Medulla oblongata (tissue), 1 donor: ENCODE results near the gene DLGAP1.
"Not testable (repeated sequence)": the region's sequence is repeated elsewhere in the genome, so short reads cannot be mapped to it uniquely, and the experiment has no call there.

Source experiments
- DNase-seq: peaks from one replicate; pipeline ENCODE4 v3.0.0-alpha.2; 2015; ENCODE audit errors: extremely low spot score

The DLGAP1 gene

DNA sequence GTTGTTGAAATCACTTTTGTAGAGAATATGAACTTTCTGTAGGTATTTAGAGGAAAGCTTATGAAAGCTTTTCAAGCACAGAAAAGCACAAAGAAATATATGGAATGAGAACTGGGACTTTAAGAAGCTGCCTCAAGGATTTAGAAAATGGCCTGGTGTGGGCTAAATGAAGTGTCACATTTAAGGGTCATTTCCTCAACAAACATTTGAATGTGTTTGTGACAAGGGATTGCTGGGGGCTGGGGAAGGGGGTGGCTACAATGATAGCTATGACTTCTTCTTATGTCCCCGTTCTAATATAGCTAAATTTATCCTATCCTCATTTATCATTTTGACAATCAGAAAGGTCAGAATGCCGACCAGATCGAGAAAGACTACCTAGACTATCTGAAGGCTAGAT, 69.2 kb downstream of the DLGAP1 start:
- no peak for DNase-seq

DNA sequence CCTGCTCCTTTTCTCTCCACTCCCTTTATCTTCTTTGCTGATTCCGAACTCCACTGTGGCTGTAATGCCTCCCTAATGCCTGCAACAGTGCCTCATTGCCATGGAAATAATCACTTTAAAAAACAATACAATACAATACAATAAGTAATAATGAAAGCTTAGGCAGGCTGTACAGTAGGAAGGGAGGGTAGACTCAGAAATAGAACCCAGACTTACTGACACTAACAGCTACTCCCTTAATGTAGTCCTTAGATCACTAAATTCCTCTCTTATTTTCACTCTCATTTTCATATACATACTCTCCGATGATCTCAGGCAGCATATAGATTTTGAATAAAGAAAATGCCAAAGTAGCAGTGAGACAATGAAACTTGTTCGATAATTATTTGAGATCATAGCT, 70.2 kb downstream of the DLGAP1 start:
- DNase-seq, result no peak

DNA sequence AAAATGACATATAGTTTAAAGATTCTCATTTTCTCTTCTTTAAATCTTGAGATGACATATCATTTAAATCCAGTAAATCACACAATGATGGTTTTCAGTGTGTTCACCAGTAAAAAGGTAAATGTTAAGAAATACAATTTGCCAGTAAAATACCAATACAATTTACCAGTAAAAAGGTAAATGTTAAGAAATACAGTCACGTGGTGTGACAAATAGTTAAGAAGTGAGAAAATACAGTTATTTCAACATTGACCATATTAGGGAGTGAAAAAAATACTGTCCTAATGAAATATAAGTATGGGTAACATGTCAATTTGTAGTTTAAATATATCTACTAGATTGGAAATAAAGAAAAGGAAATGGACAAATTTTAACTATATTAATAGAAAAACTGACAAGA, 80.5 kb downstream of the DLGAP1 start:
- DNase-seq, result no peak

DNA sequence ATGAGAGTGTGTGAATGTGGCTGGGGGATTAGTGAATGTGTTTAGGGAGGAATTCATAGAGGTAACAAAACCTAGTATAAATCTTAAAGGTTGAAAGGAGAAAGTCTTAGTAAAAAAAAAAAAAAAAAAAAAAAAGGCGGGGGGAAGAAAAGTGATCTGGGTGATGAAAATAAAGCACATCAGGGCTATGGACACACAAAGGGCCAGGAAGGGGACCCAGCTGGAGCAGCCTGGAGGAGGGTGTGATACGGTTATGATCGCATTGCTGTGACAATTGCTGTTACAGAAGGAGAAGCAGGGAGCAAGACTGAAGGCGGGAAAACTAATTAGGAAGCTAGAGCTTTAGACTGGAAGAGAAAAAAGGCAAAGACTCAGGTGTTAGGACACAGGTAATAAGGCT, 85.4 kb downstream of the DLGAP1 start:
- no peak for DNase-seq

- no peak for DNase-seq
Measured at GRCh38 chr18:4360221-4360715, 94.8 kb downstream of the DLGAP1 start.

DNA sequence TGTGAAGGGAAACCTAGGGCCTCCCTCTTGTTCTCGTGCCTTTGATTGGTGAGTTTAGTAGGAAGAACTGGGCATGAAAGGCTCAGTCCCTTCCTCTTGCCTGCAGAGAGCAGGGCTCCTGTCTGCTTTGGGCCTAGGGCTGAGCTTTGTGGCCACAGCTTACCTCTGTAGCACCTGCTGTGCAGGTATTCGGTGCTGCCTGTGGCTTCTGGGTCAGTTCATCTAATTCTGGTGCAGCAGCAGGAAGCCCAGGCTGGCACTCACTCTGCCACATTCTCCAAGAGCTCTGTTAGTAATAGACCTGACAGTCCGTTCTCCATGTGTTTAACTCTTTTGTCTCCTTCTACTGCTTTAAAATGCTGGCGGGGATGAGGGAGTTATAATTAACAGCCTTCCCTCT, 96.5 kb downstream of the DLGAP1 start:
- no peak for DNase-seq

DNA sequence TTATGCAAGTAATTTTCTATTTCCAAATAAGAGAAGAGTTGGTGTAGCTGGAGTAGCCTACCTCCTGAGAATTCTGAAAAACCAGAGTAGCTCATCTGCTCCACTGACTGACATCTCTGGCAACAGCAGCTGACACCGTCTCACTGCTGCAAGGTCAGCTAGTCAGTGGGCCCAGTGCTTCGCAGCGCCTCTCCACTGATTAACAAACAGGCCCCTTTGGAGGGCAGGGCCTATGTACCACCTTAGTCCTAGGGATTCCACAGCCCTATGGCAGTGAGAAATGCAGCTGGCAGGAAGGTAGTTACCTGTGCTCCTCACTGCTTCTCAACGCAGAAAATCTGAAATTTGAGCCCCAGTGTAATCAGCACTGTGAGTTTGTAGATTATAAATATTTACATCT, 97.5 kb downstream of the DLGAP1 start:
- no peak for DNase-seq

DNA sequence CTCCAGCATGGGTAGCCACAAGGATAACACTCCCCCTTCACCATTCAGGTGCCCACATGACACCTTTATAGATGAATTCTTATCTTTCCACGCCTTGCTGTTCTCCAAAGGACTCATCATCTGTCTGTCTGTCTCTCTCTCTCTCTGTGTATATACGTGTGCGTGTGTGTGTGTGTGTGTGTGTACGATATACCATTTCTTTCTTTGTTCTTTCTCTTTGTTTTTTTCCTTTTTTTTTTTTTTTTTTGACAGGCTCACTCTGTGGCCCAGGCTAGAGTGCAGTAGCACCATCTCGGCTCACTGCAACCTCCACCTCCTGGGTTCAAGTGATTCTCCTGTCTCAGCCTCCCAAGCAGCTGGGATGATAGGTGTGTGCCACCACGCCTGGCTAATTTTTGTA, 98.2 kb downstream of the DLGAP1 start:
- DNase-seq, result no peak

DNA sequence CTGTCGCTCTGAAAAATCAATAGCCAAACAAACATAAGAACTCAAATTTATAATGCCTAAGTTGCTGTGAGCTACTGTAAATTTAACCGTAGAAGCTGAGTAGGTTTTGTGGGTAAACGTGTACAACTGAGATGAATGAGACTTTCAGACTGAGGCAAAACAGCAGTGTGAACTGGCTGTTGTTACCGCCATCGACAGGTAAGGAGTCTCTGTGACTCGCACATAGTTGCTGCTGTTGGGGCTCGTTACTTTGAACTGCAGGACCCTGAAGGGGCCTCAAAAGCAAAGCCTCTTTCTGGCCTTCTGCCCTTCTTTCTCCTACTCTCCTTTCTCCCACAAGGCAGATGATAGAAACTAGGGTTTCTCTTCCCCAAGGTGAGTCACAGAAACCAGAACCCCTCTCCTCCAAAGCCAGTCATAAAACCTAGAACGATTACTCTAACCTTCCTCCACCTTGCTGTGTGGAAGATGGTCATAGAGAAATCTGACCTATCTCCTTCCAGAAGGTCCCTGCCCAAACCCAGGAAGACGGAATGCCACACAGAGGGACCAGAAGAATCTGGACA, 101.2 kb downstream of the DLGAP1 start:
- no peak for DNase-seq

DNA sequence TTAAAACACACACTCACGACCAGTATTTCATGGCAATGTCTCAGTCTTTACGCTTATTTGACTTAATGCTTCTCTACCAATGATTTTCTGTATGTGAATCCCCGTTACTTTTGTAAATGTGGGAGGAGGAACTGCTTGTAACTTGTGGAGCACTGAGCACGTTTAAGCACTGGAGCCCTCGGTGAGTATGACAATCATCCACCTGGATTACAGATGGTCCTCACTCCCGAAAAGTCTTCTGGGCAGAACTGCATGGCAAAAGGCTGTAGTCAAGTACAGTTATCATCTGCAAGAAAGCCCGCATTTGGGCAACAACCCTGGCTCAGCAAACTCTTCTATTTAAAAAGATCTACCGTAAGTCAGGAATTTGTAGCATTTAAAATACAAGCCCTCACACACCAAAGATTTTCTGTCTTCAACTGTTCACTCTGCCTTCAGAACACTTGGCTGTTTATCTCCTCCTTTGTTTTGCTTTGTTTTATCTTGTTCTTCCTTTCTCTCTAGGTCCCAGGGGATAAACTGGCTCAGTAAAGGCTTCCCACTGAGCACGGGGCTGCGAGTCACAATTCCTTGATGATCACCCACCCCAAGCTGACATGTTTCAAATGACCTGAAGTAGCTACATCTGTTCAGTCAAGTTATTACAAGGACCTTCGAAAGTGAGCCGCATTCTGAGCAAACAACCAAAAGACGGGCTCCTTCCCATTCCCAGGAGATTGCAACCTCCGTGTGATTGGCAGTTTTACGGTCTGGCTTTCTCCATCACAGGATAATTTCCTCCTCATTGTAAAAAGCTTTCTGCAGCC, 102.2 kb downstream of the DLGAP1 start:
- no peak for DNase-seq

- no peak for DNase-seq
Measured at GRCh38 chr18:4351005-4351404, 104.1 kb downstream of the DLGAP1 start.

GRCh38 chr18:4335386-4335785, 119.7 kb downstream of the DLGAP1 start:
- no peak for DNase-seq

DNA sequence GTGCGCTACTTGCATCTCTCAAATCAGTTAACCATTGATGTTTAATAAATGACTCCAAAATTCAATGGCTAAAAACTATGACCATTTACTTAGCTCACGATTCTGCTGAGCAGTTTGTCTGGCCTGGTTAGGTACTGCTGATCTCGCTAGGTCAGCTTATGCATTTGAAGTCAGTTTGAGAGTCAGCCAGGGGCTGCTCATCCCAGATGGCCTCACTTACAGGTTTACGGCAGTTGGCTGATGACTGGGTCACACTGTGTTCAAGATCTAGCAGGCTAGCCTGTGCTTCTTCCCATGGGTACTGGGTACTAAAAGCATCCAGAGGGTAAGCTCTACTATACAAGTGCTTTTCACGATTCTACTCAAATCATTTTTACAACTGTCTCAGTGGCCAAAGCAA, 122.1 kb downstream of the DLGAP1 start:
- DNase-seq, result no peak

DNA sequence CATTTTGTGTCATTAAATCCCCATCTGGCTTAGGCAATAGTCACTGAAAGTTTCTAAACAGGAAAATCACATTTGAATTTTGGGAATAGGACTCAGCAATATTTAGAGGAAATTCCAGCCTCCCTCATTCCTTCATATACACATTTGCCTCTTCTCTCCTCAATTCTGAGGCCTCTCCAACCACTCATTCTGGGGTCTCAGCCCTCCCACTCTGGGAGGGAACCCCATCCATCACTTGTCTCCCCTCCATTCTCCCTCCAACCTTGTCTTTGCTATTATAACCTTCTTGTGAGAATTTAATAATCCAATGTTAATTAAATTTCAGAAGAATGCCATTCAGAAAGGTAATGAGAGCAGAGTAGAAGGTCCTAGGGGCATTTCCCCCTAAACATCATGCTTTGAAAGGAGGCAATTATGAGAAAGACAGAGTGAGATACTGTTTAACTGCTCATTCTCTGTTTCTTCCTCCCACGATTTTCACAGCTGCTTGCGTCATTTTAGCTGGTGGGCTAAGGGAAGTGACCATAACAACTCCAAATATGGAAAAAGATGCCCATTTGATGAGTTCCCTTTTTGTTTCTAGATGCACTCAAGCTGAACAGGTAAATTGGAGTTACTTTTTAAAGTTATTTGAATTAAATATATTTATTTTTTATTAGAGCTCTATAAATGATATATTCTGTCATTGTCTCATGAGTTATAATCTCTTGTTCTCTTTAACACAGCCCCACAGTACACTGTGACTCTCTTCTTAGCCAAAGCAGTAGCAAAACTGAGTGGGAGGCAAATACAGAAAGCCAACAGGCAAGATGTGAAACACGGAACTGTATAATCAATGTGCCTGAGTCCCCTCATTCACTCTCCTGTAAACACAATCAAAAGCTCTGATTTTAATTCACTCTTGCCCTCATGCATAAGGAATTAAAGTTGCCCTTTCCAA, 135.1 kb downstream of the DLGAP1 start:
- no peak for DNase-seq

- no peak for DNase-seq
Measured at GRCh38 chr18:4318311-4318710, 136.8 kb downstream of the DLGAP1 start.

- not testable (repeated sequence) for DNase-seq
Measured at GRCh38 chr18:4311945-4312344, 143.2 kb downstream of the DLGAP1 start.

GRCh38 chr18:4311136-4311535, 144.0 kb downstream of the DLGAP1 start:
- DNase-seq, result no peak

DNA sequence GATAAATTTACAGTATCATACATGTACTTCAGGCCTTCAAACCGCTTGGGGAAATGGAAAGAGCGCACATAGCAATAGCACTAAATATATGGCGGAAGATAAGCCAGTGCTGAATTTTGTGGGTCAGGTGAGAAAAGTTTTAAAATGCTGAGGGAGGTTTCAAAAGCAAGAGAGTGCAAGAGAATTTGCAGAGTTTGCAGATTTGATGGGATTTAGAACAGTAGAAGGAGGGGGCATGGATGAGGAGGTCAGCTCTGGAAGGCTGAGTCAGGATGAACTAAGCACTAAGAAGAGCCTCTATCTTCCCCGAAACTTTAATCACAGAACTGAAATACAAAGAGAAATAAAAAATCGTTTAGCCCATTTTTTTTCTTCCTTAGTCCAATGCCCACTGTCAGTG, 145.9 kb downstream of the DLGAP1 start:
- no peak for DNase-seq

DNA sequence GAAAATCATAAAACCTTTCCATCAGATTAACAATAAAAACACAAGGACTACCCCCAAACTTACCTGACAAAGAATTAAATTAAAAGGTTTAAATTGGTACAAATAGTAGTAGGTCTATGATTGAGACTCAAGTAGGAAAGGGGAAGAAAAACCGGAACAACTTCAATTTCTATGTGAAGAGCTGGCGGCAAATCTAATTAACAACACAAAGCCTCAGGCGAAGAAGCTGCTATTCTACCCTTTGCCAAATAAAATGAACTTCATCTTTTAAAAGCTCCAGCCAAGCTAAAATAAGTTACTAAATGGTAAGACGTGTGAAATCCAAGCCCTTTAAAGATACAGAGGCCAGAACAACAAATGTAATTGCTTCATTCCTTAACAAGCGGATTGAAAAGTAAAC, 146.5 kb downstream of the DLGAP1 start:
- no peak for DNase-seq

DNA sequence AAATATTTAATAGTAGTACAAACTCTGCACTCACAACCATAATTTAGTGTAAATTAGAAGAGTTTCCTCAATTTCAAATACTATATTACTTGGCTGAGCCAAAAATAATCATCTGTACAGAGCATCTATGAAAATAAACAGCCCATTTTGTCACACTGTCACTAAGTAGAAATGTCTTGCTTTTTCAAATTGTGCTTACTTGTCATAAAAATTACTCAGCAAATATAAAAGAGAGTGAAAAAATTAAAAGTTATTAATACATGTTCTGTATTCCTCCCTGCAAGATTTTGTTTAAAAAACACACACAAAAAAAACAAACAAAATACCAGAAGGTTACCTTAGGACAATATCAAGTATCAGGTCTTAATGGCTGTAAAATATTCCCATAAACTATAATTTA, 155.7 kb downstream of the DLGAP1 start:
- no peak for DNase-seq

DNA sequence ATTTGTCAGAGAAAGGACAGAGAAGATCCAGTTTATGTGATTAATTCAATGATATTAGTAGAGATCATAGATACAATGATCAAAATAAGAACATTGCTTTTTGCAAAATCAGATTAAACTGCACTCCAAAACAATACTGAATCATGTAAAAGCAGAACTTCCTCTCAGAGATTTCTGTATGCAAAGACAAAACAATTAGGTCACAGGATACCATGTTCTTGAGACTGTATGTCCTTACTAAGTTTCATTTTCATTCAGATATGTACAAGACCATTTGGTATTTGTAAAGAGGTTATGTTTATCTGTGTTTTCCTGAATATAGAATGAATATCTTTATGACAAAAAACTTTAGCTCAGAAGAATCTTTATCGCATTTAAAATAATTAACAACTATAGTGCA, 161.8 kb downstream of the DLGAP1 start:
- no peak for DNase-seq

GRCh38 chr18:4292696-4293095, 162.4 kb downstream of the DLGAP1 start:
- DNase-seq, result no peak
